T-helper 2 cell (primary cell): ENCODE results near the gene PDCD2L.
"Not testable (repeated sequence)": the region's sequence is repeated elsewhere in the genome, so short reads cannot be mapped to it uniquely, and the experiment has no call there.

Experiments
- DNase-seq, 5 experiments: peaks; one replicate each; pipeline versions ENCODE4 v3.0.0 to v3.0.0-alpha.2; 2012 to 2022

PDCD2L gene

DNA sequence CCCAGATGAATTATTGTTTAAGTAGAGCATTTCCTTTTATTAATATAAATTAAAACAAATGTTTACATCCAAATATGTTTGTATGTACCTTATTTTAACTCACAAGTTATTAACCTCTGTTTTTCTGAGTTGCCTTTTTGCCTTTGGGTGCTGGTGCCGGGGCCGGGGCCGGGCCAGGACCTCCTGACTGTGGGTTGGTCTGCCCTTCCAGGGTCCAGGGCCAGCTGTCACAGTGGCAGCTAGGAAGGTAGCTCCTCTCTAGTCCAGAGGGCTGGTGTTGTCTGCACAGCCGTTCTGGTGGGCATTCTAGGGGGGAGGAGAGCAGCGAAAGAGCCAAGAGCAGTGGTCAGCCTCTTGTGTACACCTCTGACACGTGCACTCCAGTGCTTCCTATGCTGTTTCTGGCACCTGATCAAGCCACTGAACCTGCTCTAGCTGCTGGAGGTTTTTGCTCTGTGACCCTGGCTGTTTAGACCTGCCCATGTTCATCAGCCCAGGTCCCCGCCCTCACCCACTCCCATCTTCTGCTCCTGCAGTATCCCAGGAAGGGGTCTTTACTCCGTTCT is 22.0 kb downstream of the PDCD2L start:
- no peak for DNase-seq

DNA sequence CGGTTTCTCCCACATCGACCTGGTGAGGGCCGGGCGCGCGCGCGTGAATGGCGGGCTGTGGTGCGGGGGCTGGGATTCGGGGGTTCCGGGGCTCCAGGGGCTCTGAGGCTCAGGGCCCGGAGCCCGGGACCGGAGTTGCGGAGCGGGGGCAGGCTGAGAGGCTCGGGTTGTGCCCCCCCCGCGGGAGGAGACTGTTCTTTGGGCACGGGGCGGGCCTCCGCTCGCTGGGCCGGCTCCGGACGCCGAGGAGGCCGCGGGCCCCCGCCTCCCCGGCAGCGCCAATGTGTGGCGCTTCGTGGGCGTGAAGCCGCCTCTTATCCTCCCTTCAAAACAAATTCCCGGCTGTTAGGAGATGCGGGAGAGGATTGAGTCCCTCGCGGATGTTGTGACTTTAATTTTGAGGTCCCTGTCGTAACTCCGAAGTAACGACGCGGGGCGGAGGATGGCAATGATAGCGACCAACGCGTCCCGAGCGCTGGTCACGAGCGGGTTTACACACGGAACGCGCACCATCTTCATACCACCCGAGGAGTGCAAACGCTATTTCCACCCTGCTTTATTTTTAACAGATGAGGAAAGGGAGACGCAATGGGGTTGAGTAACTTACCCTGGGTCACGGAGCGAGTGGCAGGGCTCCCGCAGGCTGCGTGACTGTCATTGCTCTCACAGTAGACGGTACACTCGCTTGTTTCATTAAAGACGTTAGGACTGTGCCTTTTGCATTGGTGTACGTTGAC is 24.5 kb downstream of the PDCD2L start:
- peak in 2 of 5 experiments; percentile 26 to 56 for DNase-seq

DNA sequence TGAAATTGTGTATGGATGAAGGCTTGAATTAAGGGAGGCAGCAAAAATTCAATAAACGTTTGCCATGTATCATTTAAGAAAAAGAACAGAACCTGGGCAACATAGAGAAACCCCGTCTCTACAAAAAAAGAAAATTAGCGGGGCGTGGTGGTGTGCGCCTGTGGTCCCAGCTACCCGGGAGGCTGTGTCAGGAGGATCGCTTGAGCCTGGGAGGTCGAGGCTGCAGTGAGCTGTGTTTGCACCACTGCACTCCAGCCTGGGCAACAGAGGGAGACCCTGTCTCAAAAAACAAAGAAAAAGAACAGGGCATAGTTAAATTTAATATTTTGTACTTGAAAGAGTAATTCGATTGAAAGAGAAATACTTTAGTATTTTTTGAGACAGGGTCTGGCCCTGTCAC is 25.4 kb downstream of the PDCD2L start:
- DNase-seq: no peak

DNA sequence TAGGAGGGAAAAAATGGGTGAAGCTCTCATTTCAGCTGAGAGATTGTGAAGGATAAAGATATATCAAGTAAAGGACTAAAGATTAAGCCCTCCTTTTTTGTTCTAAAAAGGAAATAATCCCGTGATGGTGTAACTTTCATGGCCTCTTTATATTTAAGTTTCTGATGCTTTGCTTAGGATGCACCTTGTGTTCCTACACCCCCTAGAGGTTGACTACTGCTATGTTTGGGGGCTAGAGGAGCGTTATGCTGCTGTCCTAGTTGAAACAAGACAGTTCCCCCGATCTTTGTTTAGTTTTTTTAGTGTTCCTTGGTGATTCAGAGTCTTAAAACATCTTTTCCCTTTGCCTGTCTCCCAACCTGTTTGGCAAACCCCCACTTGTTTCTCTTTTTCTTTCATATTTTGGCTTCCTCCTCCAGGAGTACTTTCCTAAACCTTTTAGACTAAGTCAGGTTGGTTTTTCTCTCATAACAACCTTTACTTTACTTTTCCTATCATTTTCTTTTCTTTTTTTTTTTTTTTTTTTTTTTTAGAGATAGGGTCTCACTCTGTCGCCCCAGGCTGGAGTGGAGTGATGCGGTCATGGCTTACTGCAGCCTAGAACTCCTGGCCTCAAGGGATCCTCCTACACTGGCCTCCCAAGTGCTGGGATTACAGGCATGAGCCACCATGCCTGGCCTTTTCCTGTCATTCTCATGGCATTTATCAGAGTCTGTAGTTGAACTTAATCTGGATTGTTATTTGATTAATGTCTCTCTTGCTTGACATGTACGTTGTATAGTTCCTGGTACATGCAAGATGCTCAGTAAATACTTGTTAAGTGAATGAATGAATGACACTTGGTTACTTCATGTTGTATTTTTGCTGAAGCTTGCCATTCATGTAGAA is 26.8 kb downstream of the PDCD2L start:
- peak in 3 of 5 experiments; percentile 18 to 83 (median 48) for DNase-seq

DNA sequence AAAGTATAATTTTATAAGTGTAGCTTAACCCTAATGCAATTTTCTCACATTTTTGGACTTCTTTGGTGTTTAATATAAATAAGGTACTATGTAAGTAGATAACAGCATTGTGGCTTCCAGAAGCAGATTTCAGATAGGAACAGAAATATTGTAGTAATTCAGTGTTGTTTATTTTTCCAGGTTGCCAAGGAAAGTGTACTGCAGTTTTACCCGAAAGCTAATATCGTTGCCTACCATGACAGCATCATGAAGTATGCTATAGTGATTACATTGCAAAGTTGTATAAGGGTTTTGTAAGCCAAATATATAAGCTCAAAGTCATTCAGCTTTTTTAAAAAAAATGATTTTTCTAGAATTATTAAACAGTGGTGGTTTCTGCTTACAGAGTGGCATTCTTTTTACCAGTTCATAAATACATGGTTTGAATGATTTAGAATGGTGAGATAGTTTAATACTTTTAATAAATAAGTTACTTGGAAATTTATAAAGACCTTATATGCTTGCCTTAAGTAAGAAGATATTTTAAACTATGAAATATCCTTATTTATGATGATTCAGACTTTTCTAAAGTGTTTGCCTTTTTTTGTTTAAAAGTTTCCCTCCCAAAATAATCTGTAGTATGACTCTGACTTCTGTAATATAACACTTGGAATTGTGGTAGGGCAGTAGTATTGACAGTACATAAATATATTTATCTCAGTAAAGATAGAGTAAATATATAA is 27.6 kb downstream of the PDCD2L start:
- no peak for DNase-seq

DNA sequence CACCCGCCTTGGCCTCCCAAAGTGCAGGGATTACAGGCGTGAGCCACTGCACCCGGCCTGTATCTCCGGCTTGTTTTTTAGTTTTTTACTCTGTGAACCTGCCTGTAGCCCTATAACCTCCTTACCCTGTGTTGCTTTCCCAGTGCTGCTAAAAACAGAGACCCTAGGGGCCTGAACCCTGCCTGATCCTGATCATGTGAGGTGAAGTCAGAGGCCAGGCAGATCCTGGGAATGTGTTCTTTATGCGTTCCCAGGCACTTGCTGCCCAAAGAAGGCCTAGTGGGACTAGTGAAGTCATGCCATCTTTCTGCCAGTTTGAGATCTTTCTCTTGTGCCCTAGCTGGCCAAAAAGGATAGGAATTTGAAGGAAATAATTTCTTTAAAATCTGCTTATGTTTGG is 28.6 kb downstream of the PDCD2L start:
- DNase-seq: no peak

DNA sequence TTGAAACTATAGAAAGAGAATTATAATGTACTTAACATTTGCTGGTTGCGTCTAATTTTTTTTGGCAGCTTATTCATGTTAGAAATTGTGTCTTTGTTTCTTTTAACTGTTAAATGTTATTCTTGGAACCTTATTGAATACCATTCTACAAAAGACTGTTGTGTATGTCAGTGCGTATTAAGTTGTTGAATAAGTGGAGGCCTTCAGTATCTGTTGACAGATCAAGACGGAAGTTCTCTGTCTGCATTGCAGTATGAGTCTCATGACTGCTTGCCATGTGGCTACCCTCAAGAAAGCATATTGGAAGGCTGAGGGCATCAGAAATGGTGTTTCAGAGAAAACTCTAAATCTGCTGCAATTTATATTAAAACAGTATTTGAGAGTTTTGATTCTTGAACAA is 32.5 kb downstream of the PDCD2L start:
- DNase-seq: no peak

DNA sequence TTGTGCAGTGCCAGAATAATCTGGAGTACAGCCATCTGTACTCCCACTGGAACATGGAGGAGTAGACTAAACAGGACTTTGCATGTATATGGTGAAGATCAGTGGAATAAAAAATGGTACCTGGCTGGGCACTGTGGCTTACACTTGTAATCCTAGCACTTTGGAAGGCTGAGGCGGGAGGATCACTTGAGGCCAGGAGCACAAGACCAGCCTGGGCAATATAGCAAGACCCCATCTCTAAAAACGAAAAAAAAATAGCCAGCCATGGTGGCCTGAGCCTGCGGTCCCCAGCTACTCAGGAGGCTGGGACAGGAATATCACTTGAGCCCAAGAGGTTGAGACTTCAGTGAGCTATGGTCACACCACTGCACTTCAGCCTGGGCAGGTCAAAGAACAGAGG is 44.0 kb downstream of the PDCD2L start:
- DNase-seq: no peak

DNA sequence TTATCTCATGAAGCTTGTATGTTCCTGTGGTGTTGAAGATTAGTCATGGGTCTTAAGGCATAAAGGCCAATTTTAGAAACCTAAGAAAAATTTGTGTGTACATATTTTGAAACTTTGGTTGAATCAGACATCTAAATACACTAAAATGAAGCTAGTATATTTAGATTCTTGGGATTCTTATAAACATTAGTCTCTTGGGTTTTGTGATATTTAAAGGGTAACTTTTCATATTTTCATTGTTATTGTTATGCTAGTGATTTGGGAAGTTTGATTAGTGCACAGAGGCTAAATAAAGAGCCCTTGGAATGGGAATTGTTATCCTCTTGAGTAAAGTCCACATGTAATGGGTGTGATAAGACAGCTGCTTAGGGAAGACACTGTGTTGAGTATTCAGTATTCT is 48.5 kb downstream of the PDCD2L start:
- no peak for DNase-seq

DNA sequence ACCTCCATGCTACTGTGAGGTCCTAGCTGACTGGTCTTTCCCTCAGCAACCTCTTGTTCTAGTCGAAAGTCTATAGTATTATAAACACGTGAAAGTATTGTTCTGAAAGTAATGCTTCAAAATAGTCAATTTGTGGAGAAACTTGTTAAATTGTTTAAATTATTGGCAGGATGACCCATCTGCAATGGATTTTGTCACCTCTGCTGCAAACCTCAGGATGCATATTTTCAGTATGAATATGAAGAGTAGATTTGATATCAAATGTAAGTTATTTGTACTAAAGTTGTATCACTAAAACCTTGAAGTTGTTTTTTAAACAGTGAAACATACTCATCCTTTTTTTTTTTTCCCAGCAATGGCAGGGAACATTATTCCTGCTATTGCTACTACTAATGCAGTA is 49.9 kb downstream of the PDCD2L start:
- DNase-seq: no peak

DNA sequence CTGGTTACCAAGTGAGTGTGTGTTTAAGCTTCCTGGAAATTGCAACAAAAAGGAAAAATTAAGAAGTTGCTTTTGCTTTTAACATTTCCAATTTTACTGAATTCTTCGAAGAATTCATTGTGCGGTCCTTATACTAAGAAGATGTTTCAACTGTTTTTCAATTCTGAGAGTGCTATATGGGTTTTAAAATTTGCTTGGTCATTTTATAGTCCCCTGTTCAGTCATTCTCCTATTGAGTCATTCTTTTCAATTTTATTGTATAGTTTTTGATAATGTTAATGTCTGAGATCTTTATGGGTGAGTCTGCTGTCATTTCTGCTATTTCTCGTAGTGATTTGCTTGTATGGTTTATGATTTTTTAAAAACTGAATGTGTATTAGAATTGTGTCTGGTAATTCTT is 50.5 kb downstream of the PDCD2L start:
- DNase-seq: no peak

DNA sequence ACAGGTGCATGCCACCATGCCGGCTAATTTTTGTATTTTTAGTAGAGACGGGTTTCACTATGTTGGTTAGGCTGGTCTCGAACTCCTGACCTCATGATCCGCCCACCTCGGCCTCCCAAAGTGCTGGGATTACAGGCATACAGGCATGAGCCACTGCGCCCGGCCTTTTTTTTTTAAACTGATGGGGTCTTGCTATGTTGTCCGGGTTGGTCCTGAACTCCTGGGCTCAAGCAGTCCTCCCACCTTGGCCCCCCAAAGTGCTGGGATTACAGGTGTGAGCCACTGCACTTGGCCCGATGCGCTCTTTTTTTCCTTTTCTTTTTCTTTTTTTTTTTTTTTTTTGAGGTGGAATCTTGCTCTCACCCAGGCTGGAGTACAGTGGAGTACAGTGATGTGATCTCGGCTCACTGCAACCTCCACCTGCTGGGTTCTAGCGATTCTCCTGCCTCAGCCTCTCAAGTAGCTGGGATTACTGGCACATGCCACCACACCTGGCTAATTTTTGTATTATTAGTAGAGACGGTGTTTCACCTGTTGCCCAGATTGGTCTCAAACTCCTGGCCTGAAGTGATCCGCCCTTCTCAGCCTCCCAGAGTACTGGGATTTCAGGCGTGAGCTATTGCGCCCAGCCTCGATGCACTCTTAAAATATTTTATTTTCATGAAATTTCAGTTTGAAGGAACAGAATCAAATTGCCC is 51.7 kb downstream of the PDCD2L start:
- not testable (repeated sequence) for DNase-seq

DNA sequence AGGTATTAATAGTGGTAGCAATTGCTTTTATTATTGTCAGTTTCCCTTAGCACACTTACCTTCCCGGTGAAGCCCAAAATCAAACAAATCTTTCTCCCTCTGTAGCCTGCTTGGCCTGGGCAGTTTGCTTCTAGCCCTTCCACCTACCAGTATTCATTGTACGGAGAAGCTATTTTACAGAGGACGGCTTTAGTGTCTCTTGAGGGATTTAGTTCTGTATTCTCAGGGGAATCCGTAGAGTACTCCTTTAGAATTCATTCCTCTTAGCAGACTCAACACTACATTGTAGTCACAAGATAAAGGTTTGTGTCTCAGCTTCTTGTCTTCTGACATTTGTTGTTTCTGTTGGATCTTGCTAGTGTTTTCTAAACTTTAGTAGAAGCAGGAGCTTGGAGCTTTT is 53.2 kb downstream of the PDCD2L start:
- DNase-seq: no peak

DNA sequence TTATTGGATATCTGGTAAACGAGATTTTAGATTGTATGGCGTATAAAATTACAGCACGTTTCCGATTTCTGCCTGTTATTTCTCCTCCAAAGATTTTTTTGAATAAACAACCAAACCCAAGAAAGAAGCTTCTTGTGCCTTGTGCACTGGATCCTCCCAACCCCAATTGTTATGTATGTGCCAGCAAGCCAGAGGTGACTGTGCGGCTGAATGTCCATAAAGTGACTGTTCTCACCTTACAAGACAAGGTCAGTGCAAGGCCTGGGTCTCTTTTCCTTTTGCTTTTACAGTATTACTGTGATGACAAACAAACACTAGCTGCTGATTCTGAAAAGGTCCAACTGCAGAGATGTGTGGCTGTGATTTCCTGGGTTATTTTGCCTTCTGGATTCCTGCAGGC is 54.5 kb downstream of the PDCD2L start:
- no peak for DNase-seq

DNA sequence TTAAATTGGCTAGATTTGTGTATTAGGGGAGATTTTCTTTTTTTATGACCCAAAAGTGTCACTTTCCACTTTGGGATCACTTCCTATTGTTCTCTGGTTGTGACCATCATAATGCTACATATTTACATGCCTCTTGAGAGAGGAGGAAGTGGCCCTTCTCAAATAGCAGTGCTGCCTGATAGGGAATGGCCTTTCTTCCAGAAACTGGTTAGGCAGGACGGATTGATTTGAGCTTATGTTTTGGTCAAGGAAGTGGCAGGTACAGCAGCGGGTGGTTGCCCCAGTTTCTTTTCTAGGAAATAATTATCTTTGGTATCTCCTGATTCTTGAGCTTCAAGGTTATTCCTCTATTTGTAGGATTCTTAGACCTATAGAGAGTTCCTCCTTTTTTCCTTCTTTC is 55.4 kb downstream of the PDCD2L start:
- no peak for DNase-seq

DNA sequence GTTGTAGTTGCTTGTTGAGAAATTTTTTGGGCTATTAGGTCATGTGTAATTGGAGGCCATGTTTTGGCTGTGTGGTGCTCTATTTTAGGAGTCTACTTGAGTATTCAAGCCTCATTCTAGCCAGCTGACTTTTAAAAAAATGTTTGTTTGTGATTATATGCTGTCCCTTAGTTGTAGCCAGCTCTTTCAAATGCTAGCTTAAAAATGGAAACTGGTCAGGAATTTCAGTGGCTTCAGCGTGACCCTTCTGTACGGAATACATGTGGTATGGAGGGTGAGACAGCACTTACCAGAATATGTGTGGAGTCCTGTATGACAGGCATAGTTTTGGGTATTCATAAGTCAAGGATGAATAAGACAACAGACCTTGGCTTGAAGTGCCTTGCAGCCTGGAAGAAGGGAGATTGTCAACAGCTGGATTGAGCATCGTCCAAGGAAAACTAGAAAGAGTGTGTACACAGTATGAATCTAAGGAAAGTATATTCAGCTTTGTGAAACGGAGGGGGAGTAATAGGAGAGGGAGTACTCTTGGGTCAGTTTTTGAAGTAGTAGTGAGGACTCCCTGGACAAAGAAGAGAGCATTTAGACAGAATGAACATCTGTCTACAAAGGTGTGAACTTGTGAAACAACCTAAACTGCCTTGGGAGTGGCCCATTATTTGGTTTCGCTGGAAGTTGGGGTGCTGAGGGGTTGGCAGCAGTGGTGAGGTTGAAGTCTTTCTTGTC is 57.3 kb downstream of the PDCD2L start:
- no peak for DNase-seq

DNA sequence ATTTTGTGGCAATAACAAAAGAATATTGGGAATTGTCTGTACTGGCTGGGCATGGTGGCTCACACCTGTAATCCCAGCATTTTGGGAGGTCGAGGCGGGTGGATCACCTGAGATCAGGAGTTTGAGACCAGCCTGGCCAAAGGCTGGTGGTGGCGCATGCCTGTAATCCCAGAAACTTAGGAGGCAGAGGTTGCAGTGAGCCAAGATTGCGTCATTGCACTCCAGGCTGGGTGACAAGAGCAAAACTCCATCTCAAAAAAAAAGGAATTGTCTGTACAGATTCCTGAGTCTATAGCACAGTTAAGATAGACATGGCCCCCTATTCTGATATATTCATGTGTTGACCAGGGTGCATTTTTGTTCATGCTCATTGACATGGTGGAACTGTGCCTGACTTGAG is 60.6 kb downstream of the PDCD2L start:
- DNase-seq: not testable (repeated sequence)

DNA sequence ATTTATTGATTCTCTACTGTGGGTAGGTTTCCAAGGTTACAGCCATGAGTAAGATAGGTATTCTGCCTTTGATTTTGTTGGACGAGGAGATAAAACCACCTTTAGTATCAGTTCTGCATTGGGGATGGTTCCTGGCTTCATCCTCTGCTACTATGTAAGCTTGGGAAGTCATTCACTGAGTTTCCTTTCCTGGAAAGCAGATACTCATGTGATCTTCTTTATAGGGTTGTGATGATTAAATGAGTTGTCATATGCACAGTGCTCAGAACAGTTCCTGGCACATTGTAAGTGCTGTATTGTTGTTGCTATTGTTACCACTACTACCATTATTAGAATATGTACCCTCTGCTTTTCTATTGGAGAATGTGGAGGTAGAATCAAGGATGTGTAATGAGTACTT is 64.2 kb downstream of the PDCD2L start:
- DNase-seq: no peak

DNA sequence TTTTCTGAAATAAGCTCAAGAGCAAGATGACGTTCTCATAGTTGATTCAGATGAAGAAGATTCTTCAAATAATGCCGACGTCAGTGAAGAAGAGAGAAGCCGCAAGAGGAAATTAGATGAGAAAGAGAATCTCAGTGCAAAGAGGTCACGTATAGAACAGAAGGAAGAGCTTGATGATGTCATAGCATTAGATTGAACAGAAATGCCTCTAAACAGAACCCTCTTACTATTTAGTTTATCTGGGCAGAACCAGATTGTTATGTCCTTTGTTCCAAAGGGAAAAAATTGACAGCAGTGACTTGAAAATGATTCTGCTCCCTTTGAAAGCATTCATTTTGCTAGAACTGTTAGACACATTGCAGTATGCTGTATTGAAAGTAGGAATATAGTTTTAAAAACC is 64.8 kb downstream of the PDCD2L start:
- DNase-seq: not testable (repeated sequence)

DNA sequence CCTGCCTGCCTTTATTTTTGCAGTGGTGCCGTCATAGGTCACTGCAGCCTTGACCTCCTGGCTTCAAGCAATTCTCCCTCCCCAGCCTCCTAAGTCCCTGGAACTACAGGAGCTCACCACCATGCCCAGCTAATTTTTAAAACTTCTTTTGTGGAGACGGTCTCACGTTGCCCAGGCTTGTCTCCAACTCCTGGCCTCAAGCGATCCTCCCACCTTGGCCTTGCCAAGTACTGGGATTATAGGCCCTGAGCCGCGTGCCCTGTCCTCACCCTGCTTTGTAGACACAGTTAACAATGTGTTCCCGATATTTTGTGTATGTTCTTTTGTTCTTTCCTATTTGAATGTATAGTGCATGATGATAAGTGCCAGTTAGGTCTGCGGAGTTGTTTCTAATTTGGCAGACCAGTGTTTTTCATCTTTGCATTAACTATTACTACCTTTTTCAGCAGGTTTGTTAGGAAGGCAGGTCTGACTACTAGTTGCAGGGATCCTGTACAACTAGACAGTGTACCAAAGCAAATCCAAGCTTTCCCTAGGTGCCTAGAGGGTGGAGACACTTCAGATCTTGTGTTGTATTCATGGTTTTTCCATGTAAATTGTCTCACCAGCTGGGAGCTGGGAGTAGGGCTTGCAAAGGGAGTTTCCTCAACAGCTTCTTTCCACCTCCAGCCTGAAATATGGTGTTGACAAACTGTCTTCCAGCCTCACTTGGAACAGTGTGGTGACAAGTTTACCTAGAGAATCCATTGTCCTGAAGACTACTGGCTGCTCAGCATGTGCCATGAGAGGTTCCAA is 67.9 kb downstream of the PDCD2L start:
- no peak for DNase-seq
